Measurements from ENCODE around the gene XRCC5. TPM values are rescaled to one million over a fixed set of nuclear protein-coding genes. Genes with fewer than 3 reads are reported as not detected.

XRCC5 gene
- total and polyA plus RNA-seq, 8 donors: 29.0 to 117 (median 88.1) TPM

GRCh38 chr2:216222650-216223352, 113.7 kb downstream of the XRCC5 start:
- Histone ChIP-seq H3K9me3 (no peaks in the 10 kb centered on the region), H3K36me3 (no peaks in the 10 kb centered on the region), H3K27ac (no peak overlapping the region), H3K4me3 (no peak overlapping the region), H3K27me3 (no peaks in the 10 kb centered on the region), H3K4me1 (no peaks in the 10 kb centered on the region)
- FAIRE-seq: no peak
- ATAC-seq: no peak
- TF ChIP-seq, protein P1, sequence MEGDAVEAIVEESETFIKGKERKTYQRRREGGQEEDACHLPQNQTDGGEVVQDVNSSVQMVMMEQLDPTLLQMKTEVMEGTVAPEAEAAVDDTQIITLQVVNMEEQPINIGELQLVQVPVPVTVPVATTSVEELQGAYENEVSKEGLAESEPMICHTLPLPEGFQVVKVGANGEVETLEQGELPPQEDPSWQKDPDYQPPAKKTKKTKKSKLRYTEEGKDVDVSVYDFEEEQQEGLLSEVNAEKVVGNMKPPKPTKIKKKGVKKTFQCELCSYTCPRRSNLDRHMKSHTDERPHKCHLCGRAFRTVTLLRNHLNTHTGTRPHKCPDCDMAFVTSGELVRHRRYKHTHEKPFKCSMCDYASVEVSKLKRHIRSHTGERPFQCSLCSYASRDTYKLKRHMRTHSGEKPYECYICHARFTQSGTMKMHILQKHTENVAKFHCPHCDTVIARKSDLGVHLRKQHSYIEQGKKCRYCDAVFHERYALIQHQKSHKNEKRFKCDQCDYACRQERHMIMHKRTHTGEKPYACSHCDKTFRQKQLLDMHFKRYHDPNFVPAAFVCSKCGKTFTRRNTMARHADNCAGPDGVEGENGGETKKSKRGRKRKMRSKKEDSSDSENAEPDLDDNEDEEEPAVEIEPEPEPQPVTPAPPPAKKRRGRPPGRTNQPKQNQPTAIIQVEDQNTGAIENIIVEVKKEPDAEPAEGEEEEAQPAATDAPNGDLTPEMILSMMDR (IDR thresholded peaks at IDR 0.05): no peak
- WGBS, 2 donors: 65 to 73% methylated on average over 4 of the region's 4 CpGs
- intact Hi-C loops (cut with DNase I): no loop called here
- DNase-seq: no peak

- H3K36me3 ChIP-seq: no peaks in the 10 kb centered on the region
- FAIRE-seq (no peak), DNase-seq (no peak), ATAC-seq (no peak)
- intact Hi-C loops (cut with DNase I): no loop called here
- H3K4me1 ChIP-seq: no peaks in the 10 kb centered on the region
- WGBS, 2 donors: 79 to 81% methylated on average over 1 of the region's 1 CpG
- H3K9me3 ChIP-seq: no peaks in the 10 kb centered on the region
- H3K4me3 ChIP-seq: no peak overlapping the region
- TF ChIP-seq, protein P1 (IDR thresholded peaks at IDR 0.05): no peak
- H3K27me3 ChIP-seq: no peaks in the 10 kb centered on the region
- no peak overlapping the region for H3K27ac ChIP-seq
Observed at GRCh38 chr2:216224388-216224787, 115.2 kb downstream of the XRCC5 start.

GRCh38 chr2:216229277-216229914, 120.2 kb downstream of the XRCC5 start:
- Histone ChIP-seq H3K4me1 (no peaks in the 10 kb centered on the region), H3K27ac (no peak overlapping the region), H3K36me3 (no peaks in the 10 kb centered on the region), H3K4me3 (no peak overlapping the region), H3K9me3 (no peaks in the 10 kb centered on the region), H3K27me3 (no peaks in the 10 kb centered on the region)
- intact Hi-C loops (cut with DNase I): no loop called here
- DNase-seq (no peak), ATAC-seq (no peak), FAIRE-seq (no peak)
- 80 to 90% methylated on average over 5 of the region's 5 CpGs for WGBS, 2 donors
- TF ChIP-seq, protein P1 (IDR thresholded peaks at IDR 0.05): no peak

GRCh38 chr2:216231867-216232266, 122.7 kb downstream of the XRCC5 start:
- Histone ChIP-seq H3K4me3 (no peak overlapping the region), H3K9me3 (no peaks in the 10 kb centered on the region), H3K27ac (no peak overlapping the region), H3K4me1 (no peaks in the 10 kb centered on the region), H3K36me3 (no peaks in the 10 kb centered on the region), H3K27me3 (no peaks in the 10 kb centered on the region)
- FAIRE-seq (no peak), DNase-seq (no peak), ATAC-seq (no peak)
- WGBS, 2 donors: 0 to 2% methylated on average over 1 of the region's 1 CpG
- intact Hi-C loops (cut with DNase I): no loop called here
- TF ChIP-seq, protein P1 (IDR thresholded peaks at IDR 0.05): no peak

- no peak for FAIRE-seq
- Histone ChIP-seq H3K4me1 (no peaks in the 10 kb centered on the region), H3K4me3 (no peak overlapping the region), H3K27me3 (no peaks in the 10 kb centered on the region), H3K36me3 (no peaks in the 10 kb centered on the region), H3K9me3 (no peaks in the 10 kb centered on the region), H3K27ac (no peak overlapping the region)
- TF ChIP-seq, protein P1 (IDR thresholded peaks at IDR 0.05): no peak
- 82 to 93% methylated on average over 1 of the region's 1 CpG for WGBS, 2 donors
- ATAC-seq: no peak
- DNase-seq: no peak
- intact Hi-C loops (cut with DNase I): no loop called here
Observed at GRCh38 chr2:216232721-216233120, 123.6 kb downstream of the XRCC5 start.

All from pancreas (tissue), 10 donors.